Ectodermal cell (in vitro differentiated cells): ENCODE data around the gene LAPTM4A.
A peak's percentile ranks its signal among the peaks of the same experiment; 100 is the strongest.
"Not testable (repeated sequence)": the region's sequence is repeated elsewhere in the genome, so short reads cannot be mapped to it uniquely, and the experiment has no call there.

Experiments
- H3K27ac ChIP-seq: 2 replicates; pipeline ENCODE4 v1.7.0; 2013; ENCODE audit warnings: mild to moderate bottlenecking, low read depth, low read length; ENCODE audit not compliant: insufficient read depth, poor library complexity, severe bottlenecking
- H3K27me3 ChIP-seq: 2 replicates; pipeline ENCODE4 v1.7.0; 2013; ENCODE audit warnings: mild to moderate bottlenecking, low read length; ENCODE audit not compliant: insufficient read depth, control insufficient read depth, poor library complexity, severe bottlenecking
- H3K36me3 ChIP-seq: one replicate; pipeline ENCODE4 v1.7.0; 2013; ENCODE audit warnings: low read length; ENCODE audit not compliant: control insufficient read depth, insufficient read depth
- H3K4me1 ChIP-seq: one replicate; pipeline ENCODE4 v1.7.0; 2013; ENCODE audit warnings: low read length; ENCODE audit not compliant: control insufficient read depth, insufficient read depth
- H3K4me3 ChIP-seq: 2 replicates; pipeline ENCODE4 v1.7.0; 2013; ENCODE audit warnings: low read depth, low read length, control low read depth; ENCODE audit not compliant: insufficient read depth
- H3K9me3 ChIP-seq: 2 replicates; pipeline ENCODE4 v1.7.0; 2013; ENCODE audit warnings: mild to moderate bottlenecking, low read length, moderate library complexity; ENCODE audit not compliant: control insufficient read depth
- WGBS, 2 experiments: methylation state at CpG; one replicate each; pipeline ENCODE4 v1.1.7; 2013; ENCODE audit warnings: missing lambda C conversion rate in 2 of 2; 5-methylcytosine and 5-hydroxymethylcytosine counted together

The LAPTM4A gene

GRCh38 chr2:20077411-20077940 is 26.0 kb upstream of the LAPTM4A start:
- peaks cover 16% of the 10 kb centered on the region for H3K4me1 ChIP-seq
- H3K9me3 ChIP-seq: no peaks in the 10 kb centered on the region
- no peak overlapping the region for H3K4me3 ChIP-seq
- H3K27ac ChIP-seq: no peak overlapping the region
- no peaks in the 10 kb centered on the region for H3K27me3 ChIP-seq
- H3K36me3 ChIP-seq: no peaks in the 10 kb centered on the region
- WGBS, 2 experiments: 94 to 98% methylated on average over 4 of the region's 4 CpGs

GRCh38 chr2:20076757-20077156 is 25.3 kb upstream of the LAPTM4A start:
- Histone ChIP-seq H3K27me3 (no peaks in the 10 kb centered on the region), H3K4me1 (peaks cover 19% of the 10 kb centered on the region), H3K4me3 (no peak overlapping the region), H3K9me3 (no peaks in the 10 kb centered on the region), H3K27ac (no peak overlapping the region), H3K36me3 (no peaks in the 10 kb centered on the region)
- 91 to 93% methylated on average over 6 of the region's 6 CpGs for WGBS, 2 experiments

DNA sequence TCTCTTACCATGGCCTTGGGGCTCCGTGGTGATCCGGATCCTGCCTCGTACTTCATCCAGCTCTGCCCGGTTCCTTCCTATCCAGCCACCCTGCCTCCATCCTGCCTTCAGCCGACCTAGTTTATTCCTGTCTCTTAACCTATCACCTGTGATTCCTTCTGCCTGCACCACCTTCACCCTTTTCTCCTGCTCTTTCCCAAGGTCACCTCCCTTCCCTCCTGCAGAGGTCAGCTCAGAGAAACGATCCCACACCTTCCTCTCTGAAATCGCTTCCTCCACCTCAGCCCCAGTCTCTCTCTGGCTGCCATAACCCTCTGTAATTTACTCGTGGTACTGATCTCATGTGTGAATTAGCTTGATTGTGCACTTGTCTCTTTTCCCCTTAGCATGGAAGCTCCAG is 23.5 kb upstream of the LAPTM4A start:
- Histone ChIP-seq H3K36me3 (no peaks in the 10 kb centered on the region), H3K4me3 (no peak overlapping the region), H3K4me1 (peaks cover 9% of the 10 kb centered on the region), H3K27me3 (no peaks in the 10 kb centered on the region), H3K27ac (no peak overlapping the region), H3K9me3 (no peaks in the 10 kb centered on the region)
- WGBS, 2 experiments: 84 to 86% methylated on average over 8 of the region's 8 CpGs

- not testable (repeated sequence) for H3K4me3 ChIP-seq, H3K4me1 ChIP-seq, H3K36me3 ChIP-seq, H3K27ac ChIP-seq, H3K9me3 ChIP-seq, H3K27me3 ChIP-seq
- WGBS, 2 experiments: 75 to 80% methylated on average over 8 to 9 of the region's 9 CpGs
These were observed 22.7 kb upstream of the LAPTM4A start for GRCh38 chr2:20074046-20074648.

DNA sequence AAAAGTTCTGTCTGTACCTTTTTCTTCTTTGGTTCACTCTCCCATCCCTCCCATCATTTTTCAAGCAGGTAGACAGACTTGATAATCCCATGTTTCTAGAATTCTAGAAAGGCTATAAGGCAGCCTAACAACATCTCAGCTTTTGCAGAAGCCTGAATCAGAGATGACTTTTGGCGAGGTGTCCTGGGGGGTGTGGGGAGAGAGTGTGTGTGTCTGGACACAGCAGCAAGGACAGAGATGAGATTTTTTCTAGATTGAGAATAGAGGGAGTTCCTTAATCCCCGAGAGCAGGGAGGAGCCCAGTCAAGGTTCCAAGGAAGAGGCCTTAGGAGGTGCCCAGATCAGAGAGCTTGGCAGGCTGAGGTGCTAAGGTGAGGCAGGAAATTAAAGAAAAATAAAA is 22.0 kb upstream of the LAPTM4A start:
- H3K27me3 ChIP-seq: no peaks in the 10 kb centered on the region
- no peak overlapping the region for H3K27ac ChIP-seq
- H3K9me3 ChIP-seq: no peaks in the 10 kb centered on the region
- H3K4me1 ChIP-seq: peaks cover 9% of the 10 kb centered on the region
- 92% methylated on average over 2 of the region's 2 CpGs for WGBS, 2 experiments
- H3K36me3 ChIP-seq: no peaks in the 10 kb centered on the region
- no peak overlapping the region for H3K4me3 ChIP-seq

GRCh38 chr2:20072436-20073158 is 21.2 kb upstream of the LAPTM4A start:
- H3K9me3 ChIP-seq: no peaks in the 10 kb centered on the region
- H3K27ac ChIP-seq: peak overlapping the region; percentile 68
- no peaks in the 10 kb centered on the region for H3K27me3 ChIP-seq
- no peaks in the 10 kb centered on the region for H3K36me3 ChIP-seq
- no peak overlapping the region for H3K4me3 ChIP-seq
- peaks cover 9% of the 10 kb centered on the region for H3K4me1 ChIP-seq
- WGBS, 2 experiments: 91 to 95% methylated on average over 7 of the region's 7 CpGs

GRCh38 chr2:20071397-20072383 is 20.3 kb upstream of the LAPTM4A start:
- Histone ChIP-seq H3K4me1 (peaks cover 9% of the 10 kb centered on the region), H3K9me3 (no peaks in the 10 kb centered on the region), H3K27ac (peak overlapping the region; percentile 68), H3K4me3 (no peak overlapping the region), H3K27me3 (no peaks in the 10 kb centered on the region), H3K36me3 (no peaks in the 10 kb centered on the region)
- whole genome bisulfite sequencing, 2 experiments: 44 to 55% methylated on average over 13 of the region's 14 CpGs

- peaks cover 9% of the 10 kb centered on the region for H3K4me1 ChIP-seq
- no peaks in the 10 kb centered on the region for H3K27me3 ChIP-seq
- no peak overlapping the region for H3K27ac ChIP-seq
- H3K9me3 ChIP-seq: no peaks in the 10 kb centered on the region
- no peak overlapping the region for H3K4me3 ChIP-seq
- no peaks in the 10 kb centered on the region for H3K36me3 ChIP-seq
These were observed 18.3 kb upstream of the LAPTM4A start for GRCh38 chr2:20069756-20070155.

DNA sequence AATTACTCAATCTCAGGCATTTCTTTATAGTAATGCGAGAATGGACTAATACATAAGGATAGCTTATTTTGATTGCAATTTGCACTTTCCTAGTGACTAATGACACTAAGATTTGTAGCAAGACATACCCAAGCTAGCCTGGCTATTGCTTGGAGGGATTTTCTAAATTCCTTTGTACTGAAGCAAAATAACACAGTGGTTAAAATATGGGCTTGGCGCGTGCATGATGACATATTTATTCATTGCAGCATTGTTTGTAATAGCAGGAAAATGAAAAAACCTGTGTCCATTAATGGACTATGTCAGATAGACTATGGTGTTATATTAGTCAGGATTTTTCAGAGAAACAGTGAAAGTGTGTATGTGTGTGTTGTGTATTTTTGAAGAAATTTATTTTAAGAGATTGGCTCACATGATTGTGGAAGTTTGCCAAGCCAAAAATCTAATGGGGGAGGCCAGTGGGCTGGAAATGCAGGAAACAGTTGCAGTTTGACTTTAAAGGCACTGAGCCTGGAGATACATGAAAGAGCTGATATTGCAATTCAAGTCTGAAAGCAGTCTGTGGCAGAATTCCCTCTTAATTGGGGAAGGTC is 16.7 kb upstream of the LAPTM4A start:
- Histone ChIP-seq H3K4me1 (peaks cover 9% of the 10 kb centered on the region), H3K27ac (no peak overlapping the region)

More for the DNA sequence above, 16.7 kb upstream of the LAPTM4A start:
- Histone ChIP-seq H3K36me3 (no peaks in the 10 kb centered on the region), H3K4me3 (no peak overlapping the region), H3K27me3 (no peaks in the 10 kb centered on the region), H3K9me3 (no peaks in the 10 kb centered on the region)
- 94 to 95% methylated on average over 3 of the region's 3 CpGs for WGBS, 2 experiments
